Measurements from ENCODE around the gene CDH8.

CDH8 gene, protein sequence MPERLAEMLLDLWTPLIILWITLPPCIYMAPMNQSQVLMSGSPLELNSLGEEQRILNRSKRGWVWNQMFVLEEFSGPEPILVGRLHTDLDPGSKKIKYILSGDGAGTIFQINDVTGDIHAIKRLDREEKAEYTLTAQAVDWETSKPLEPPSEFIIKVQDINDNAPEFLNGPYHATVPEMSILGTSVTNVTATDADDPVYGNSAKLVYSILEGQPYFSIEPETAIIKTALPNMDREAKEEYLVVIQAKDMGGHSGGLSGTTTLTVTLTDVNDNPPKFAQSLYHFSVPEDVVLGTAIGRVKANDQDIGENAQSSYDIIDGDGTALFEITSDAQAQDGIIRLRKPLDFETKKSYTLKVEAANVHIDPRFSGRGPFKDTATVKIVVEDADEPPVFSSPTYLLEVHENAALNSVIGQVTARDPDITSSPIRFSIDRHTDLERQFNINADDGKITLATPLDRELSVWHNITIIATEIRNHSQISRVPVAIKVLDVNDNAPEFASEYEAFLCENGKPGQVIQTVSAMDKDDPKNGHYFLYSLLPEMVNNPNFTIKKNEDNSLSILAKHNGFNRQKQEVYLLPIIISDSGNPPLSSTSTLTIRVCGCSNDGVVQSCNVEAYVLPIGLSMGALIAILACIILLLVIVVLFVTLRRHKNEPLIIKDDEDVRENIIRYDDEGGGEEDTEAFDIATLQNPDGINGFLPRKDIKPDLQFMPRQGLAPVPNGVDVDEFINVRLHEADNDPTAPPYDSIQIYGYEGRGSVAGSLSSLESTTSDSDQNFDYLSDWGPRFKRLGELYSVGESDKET

GRCh38 chr16:62036101-62036801 lies at the start of gene CDH8:
CDH8 (minus strand) TSS chr16:62036438; CDS start chr16:62021403, 15,035 bp downstream.
- no peak for DNase-seq (ENCODE audit: low read depth)

DNA sequence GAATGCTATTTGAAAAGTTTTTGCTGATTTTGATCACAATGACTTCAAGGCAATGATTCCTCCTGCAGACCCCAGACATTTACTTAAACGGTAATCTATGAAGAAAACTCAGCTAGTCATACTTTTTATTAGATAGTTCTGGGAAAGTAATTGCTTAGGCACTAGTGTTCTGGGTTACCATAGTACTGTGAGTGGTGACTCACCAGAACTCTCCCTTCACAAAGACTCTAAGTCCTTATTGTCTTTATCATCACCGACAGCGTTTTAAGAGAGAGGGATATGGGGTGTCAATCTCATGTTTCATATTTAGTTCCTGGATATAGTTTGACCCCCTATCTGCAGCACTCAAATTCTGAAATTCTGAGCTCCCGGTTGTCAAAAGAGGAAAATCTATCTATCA lies 43.0 kb upstream of the CDH8 start:
- no peak for DNase-seq (ENCODE audit: low read depth)

GRCh38 chr16:62077998-62078397 lies 41.8 kb upstream of the CDH8 start:
- DNase-seq (ENCODE audit: low read depth), result no peak

- no peak for DNase-seq (ENCODE audit: low read depth)
Measured at GRCh38 chr16:62076886-62077285, 40.6 kb upstream of the CDH8 start.

GRCh38 chr16:62068747-62069146 lies 32.5 kb upstream of the CDH8 start:
- no peak for DNase-seq (ENCODE audit: low read depth)

GRCh38 chr16:62067981-62068380 lies 31.7 kb upstream of the CDH8 start:
- no peak for DNase-seq (ENCODE audit: low read depth)

GRCh38 chr16:62067182-62067581 lies 30.9 kb upstream of the CDH8 start:
- DNase-seq (ENCODE audit: low read depth), result no peak

GRCh38 chr16:62066747-62067146 lies 30.5 kb upstream of the CDH8 start:
- no peak for DNase-seq (ENCODE audit: low read depth)

DNA sequence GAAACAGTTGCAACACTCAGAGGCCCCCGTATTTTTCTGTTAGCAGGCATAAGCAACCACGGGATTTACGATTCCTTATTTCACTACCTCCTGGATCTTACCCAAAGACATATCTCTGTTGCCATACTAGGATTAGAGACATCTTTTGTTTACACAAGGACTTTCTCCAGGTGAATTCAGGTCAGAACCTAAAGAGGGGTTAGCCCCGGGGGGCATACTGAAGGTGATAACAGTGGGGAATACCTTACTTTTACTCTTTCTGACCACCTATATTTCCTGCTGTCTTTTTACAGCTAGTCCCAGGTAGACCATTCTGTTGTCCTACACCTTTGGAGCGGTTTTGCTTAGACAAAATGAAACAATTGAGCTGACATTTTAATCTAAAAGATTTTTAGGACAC lies 27.9 kb upstream of the CDH8 start:
- no peak for DNase-seq (ENCODE audit: low read depth)

- DNase-seq (ENCODE audit: low read depth), result no peak
Measured at GRCh38 chr16:62060089-62060488, 23.9 kb upstream of the CDH8 start.

DNA sequence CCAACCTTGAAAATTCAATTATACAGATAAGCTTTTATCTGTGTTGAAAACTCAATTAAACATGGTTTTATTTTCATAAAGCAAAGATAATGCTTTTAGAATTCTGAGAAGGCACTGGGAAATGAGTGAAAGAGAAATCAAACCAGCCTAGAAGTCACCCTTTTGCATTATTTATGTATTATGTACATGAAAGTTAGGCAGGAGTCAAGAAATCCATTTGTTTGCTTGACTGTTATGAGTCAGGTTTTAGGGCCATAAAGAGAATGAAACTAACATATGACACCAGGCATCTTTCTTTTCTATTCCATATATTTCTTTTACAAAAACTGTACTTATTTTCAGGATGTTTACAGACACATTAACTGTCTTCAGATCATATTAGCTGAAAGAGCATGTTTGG lies 23.3 kb upstream of the CDH8 start:
- DNase-seq (ENCODE audit: low read depth), result no peak

DNA sequence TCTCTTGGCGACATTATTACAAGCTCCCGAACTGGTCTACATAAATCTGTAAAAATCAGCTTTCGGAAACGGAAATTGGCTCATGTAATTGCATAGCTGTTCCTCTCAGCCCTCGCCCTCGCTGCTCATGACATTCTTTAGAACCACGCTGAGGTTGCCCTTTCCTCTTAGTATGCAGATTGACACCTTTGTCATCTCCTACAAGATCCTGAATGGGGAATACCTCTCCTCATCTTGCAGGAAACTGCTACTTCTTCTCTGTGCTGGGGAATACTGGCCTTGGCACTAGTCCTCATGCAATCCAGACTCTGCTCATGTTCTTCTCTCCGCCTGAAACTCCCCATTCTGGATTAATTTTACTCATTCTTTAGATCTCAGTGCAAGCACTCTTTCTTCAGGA lies 22.2 kb upstream of the CDH8 start:
- DNase-seq (ENCODE audit: low read depth), result no peak

DNA sequence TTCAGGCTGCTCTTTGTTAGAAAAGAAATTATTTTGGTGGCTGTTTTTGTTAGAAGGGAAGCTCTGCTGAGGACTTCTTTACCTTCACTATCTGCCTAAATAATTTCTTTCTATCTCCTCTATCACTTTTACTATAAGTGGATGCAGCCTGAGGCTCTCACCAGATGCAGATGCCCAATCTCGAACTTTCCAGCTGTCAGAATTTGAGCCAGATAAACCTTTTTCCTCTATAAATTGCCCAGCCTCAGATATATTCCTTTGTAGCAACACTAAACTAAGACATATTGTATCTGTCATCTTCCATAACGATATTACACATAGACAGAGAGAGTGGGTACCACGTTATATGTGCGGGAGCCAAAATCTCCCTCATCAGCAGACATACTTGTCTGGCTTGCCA lies 15.7 kb upstream of the CDH8 start:
- no peak for DNase-seq (ENCODE audit: low read depth)

DNA sequence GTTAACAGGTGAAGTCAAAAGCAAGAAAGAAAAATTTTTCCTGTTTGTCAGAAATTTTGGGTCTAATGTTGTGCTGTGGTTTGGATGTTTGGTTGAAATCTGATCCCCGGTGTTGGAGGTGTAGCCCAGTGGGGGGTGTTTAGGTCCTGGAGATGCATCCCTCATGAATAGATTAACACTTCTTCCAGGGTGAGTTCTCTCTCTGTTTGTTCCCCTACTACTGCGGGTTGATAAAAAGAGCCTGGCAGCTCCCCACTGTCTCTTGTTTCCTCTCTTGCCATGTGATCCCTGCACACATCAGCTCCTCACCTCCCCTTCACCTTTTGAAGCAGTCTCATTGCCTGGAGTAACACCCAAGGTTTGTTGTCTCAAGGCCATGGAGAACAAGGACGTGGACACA lies 14.6 kb upstream of the CDH8 start:
- DNase-seq (ENCODE audit: low read depth), result no peak

DNA sequence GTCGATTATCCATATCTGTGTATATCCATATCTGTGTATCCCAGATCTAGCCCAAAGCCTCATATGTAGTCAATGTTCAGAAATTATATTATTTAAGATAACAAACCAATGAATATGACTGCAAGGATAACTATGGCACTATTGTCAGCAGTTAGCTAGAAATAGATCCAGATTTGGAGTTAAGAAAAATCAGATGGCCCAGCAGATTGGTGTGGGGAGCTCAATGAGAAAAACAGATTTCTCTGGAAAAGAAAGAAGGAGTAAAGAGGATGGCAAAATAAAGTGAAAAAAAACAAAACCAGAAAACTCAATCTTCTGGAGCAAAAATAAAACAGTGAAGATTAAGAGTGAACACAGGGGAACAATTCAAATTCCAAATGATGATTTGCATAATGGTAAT lies 10.6 kb upstream of the CDH8 start:
- DNase-seq (ENCODE audit: low read depth), result no peak

- no peak for DNase-seq (ENCODE audit: low read depth)
Measured at GRCh38 chr16:62041401-62041800, 5.2 kb upstream of the CDH8 start.

GRCh38 chr16:62038646-62039045 lies 2.4 kb upstream of the CDH8 start:
- DNase-seq (ENCODE audit: low read depth), result no peak

DNA sequence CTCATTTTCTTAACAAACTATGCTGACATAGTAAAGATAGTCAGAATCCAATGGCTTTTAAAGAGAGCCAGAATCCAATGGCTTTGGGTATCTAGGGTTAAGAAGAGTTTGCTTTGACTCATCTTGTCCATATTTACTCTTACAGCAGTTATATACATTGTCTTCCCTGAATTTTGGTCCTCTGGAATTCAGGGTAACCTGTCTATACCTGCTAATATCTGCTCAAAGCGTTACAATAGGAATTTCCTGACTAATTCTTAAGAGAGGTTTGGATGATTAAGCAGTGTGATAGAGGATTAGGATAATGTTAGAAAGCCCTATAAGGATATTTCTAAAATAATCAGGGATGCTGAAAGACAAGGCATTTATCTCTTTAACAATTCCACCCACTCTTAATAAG lies 2.0 kb upstream of the CDH8 start:
- DNase-seq (ENCODE audit: low read depth), result no peak

DNA sequence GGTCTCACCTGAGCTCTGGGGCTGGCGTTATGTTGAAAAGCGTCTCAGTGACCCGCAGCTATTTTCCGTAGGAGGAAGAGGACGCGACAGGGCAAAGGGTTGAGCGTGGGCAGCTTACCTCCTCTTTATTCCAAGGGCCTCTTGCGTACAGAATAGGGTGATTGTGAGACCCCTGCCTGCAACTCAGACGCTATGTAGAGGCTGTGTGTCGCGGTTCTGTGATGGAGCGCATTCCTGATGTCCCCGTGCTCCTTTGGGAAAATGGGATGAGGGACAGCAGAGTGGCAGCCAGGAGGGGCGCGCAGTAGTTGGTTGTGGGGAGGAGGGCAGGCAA lies 531 bp upstream of the CDH8 start:
- DNase-seq (ENCODE audit: low read depth), result no peak

- DNase-seq (ENCODE audit: low read depth), result no peak
Measured at GRCh38 chr16:62035115-62036092, 834 bp downstream of the CDH8 start.

DNA sequence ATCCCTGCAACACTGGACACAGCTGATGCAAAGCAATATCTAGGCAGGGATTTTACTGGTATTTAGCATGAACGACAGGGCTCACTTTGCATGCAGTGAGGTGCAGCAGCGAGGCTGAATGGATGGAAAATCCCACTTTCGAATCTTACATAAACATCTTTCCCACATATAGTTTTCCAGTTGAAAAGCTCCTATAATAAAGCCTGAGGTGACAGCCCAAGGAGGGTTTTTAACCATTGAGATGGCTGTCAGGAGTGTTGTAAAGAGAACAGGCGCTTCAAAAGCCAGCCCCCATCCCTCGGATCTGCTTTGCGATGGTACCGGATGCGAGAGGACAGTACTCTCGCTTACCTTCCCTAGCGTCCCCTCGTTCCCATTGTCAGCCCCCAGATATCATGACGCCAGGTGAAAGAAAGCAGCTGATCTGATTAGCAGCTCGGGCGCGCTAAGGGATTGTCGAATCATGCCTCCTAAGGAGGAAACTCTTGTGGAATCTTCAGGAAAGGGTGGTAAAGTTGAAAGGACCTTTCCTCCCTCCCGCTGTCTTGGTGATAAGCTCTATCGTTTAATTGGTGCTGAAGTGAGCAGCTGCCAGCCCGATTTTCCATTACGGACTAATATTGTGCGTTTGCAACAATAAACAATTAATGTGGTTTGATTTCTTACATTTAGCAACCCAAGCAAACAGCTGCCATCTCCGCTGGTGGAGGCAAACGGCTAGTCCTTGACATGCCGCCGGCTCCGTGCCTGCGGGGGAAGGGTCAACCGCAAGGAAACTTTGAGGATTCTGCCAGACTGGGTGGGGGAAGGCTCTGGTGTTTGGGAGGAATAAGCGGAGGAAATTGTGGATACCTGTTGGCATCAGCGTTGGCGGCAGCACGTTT lies 1.8 kb downstream of the CDH8 start:
- no peak for DNase-seq (ENCODE audit: low read depth)

Data from stimulated activated CD4-positive, alpha-beta T cell treated with anti-CD3 and anti-CD28 coated beads, Interleukin-2, amount 100 ng/mL, for 4 hours (primary cell).